ENCODE measurements around the gene AQP6.

The AQP6 gene

GRCh38 chr12:50003595-50003994 lies 30.8 kb downstream of the AQP6 start:
- TF ChIP-seq, protein P1, sequence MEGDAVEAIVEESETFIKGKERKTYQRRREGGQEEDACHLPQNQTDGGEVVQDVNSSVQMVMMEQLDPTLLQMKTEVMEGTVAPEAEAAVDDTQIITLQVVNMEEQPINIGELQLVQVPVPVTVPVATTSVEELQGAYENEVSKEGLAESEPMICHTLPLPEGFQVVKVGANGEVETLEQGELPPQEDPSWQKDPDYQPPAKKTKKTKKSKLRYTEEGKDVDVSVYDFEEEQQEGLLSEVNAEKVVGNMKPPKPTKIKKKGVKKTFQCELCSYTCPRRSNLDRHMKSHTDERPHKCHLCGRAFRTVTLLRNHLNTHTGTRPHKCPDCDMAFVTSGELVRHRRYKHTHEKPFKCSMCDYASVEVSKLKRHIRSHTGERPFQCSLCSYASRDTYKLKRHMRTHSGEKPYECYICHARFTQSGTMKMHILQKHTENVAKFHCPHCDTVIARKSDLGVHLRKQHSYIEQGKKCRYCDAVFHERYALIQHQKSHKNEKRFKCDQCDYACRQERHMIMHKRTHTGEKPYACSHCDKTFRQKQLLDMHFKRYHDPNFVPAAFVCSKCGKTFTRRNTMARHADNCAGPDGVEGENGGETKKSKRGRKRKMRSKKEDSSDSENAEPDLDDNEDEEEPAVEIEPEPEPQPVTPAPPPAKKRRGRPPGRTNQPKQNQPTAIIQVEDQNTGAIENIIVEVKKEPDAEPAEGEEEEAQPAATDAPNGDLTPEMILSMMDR (IDR thresholded peaks at IDR 0.05; ENCODE audit: insufficient read depth, low read depth, low read length, missing control alignments): no peak
- DNase-seq (ENCODE audit: low read depth): no peak
- no peak overlapping the region for H3K4me3 ChIP-seq (ENCODE audit: low read length)

- H3K4me3 ChIP-seq (ENCODE audit: low read length): no peak overlapping the region
- TF ChIP-seq, protein P1 (IDR thresholded peaks at IDR 0.05; ENCODE audit: insufficient read depth, low read depth, low read length, missing control alignments): no peak
- no peak for DNase-seq (ENCODE audit: low read depth)
Measured at GRCh38 chr12:50004696-50005095, 31.9 kb downstream of the AQP6 start.

- TF ChIP-seq, protein P1 (IDR thresholded peaks at IDR 0.05; ENCODE audit: insufficient read depth, low read depth, low read length, missing control alignments): no peak
- DNase-seq (ENCODE audit: low read depth): no peak
- H3K4me3 ChIP-seq (ENCODE audit: low read length): no peak overlapping the region
Measured at GRCh38 chr12:50005175-50005574, 32.4 kb downstream of the AQP6 start.

DNA sequence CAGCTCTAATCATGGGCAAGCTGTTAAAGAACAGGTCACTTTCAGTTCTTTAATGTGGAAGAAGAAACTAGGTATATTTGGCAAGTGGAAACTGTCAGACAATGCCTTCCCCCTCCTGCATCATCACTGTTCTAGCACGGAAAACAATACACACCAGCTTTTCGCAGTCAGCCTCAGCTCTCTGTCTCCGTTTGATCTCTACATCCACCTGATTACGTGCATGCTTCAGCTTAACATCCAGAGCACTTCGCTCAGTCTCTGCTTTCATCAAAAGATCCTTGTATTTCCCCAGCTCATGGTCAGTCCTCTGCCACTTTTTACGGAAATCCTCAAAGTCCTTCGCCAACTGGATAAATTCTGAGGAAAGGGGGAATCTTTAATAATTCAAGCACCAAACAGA lies 33.5 kb downstream of the AQP6 start:
- no peak overlapping the region for H3K4me3 ChIP-seq (ENCODE audit: low read length)
- no peak for DNase-seq (ENCODE audit: low read depth)
- TF ChIP-seq, protein P1 (IDR thresholded peaks at IDR 0.05; ENCODE audit: insufficient read depth, low read depth, low read length, missing control alignments): no peak

DNA sequence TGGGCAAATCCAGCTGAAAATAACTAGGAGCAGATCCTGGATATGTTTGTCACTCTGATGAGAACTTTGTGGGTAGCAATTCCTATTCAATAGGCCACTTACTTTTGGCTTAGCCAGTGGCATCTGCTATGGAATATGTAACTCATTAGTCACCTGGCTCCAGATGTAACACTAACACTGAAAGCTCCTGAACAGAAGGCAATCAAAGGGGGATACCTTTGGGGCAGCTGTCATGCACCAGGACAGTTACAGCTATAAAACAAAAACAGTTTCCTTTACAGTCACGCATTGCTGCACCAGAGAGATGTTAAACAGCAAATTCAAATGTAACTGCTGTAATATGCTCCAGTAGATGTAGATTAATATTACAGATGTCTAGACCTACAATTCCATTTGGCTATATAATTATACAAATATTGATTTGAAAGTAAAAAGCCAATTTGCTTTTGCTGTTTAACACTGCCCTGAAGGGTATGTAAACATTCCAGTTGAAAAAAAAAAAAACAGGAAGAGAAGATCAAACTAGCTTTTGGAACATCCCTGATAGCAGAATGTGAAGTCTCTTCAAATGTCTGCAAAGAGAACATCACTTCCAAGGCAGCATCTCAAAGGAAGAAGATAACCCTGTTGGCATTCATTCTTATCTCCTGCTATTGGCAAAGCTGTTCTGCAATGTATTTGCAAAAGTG lies 34.2 kb downstream of the AQP6 start:
- peak; percentile 21 for DNase-seq (ENCODE audit: low read depth)
- TF ChIP-seq, protein P1 (IDR thresholded peaks at IDR 0.05; ENCODE audit: insufficient read depth, low read depth, low read length, missing control alignments): no peak
- no peak overlapping the region for H3K4me3 ChIP-seq (ENCODE audit: low read length)

DNA sequence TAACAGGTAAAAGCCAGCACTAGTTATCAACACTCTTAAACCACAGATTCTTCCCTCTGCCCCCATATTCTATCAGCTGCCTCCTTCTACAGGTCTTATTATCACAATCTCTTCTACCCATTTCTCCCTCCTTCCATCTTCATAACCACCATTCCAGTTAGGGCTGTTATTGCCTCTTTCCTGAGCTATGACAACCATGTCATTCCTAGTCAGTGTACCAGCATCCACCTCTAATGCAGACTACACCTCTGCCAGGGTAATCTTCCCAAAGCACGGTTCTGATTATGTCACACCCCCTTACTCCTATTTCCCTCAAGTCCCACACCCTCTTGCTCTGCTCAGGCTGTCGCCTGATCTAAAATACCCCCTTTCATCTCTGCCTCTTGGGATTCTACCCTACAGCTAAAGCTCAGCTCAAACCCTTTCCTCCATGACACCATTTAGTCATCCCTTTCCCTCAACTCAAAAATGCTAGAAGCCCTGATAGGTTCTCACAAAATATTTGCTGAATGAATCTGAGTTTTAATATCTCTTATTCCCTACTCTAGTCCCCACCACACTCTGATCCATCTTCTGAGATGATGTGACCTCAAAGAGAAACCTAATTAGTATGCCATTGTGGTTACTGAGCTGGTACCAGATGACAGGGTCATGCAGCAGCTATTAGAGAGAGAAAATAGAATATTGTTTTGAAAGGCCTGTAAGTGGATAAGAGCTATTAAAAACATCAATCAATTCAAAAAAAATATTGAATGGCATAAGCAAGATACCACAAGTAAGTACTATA lies 40.8 kb downstream of the AQP6 start:
- TF ChIP-seq, protein P1 (IDR thresholded peaks at IDR 0.05; ENCODE audit: insufficient read depth, low read depth, low read length, missing control alignments): no peak
- H3K4me3 ChIP-seq (ENCODE audit: low read length): no peak overlapping the region
- DNase-seq (ENCODE audit: low read depth): no peak

Data from epithelial cell of esophagus (primary cell).